NCI-H345 treated with DMSO at 0.1 percent for 48 hours (cell line): ENCODE measurements around the gene ARFGEF3.
"Not testable (repeated sequence)": the region's sequence is repeated elsewhere in the genome, so short reads cannot be mapped to it uniquely, and the experiment has no call there.

Experiments used
- DNase-seq: peaks from one replicate; lab custom pipeline; 2025; ENCODE audit not compliant: unreplicated experiment; lab: John Stamatoyannopoulos, UW

The ARFGEF3 gene

GRCh38 chr6:138341176-138341575 lies 179.4 kb downstream of the ARFGEF3 start:
- no peak for DNase-seq

- DNase-seq = no peak
Measured at GRCh38 chr6:138343112-138343511, 181.4 kb downstream of the ARFGEF3 start.

GRCh38 chr6:138345565-138346285 lies 184.0 kb downstream of the ARFGEF3 start:
- no peak for DNase-seq

GRCh38 chr6:138346302-138347195 lies 184.8 kb downstream of the ARFGEF3 start:
- DNase-seq = no peak

- no peak for DNase-seq
Measured at GRCh38 chr6:138347864-138348263, 186.1 kb downstream of the ARFGEF3 start.

- no peak for DNase-seq
Measured at GRCh38 chr6:138349891-138350290, 188.2 kb downstream of the ARFGEF3 start.

- DNase-seq = no peak
Measured at GRCh38 chr6:138357928-138358327, 196.2 kb downstream of the ARFGEF3 start.

- not testable (repeated sequence) for DNase-seq
Measured at GRCh38 chr6:138368684-138369083, 206.9 kb downstream of the ARFGEF3 start.

- no peak for DNase-seq
Measured at GRCh38 chr6:138370631-138371451, 209.1 kb downstream of the ARFGEF3 start.

- DNase-seq = no peak
Measured at GRCh38 chr6:138371452-138371711, 209.6 kb downstream of the ARFGEF3 start.

GRCh38 chr6:138371720-138372119 lies 210.0 kb downstream of the ARFGEF3 start:
- DNase-seq = no peak

GRCh38 chr6:138372711-138373463 lies 211.1 kb downstream of the ARFGEF3 start:
- DNase-seq = no peak

- DNase-seq = no peak
Measured at GRCh38 chr6:138374230-138374629, 212.5 kb downstream of the ARFGEF3 start.

- DNase-seq = no peak
Measured at GRCh38 chr6:138374815-138375214, 213.1 kb downstream of the ARFGEF3 start.

GRCh38 chr6:138377042-138377441 lies 215.3 kb downstream of the ARFGEF3 start:
- DNase-seq = no peak

- peak; percentile 17 for DNase-seq
Measured at GRCh38 chr6:138377844-138378243, 216.1 kb downstream of the ARFGEF3 start, which contains the start of gene SMIM28. Gene SMIM28, plus strand, starts transcription at chr6:138377905. Its CDS starts 168 bp downstream, at chr6:138378073.

GRCh38 chr6:138378463-138378862 lies 216.7 kb downstream of the ARFGEF3 start:
- no peak for DNase-seq

GRCh38 chr6:138382498-138383265 lies 220.9 kb downstream of the ARFGEF3 start:
- DNase-seq = no peak

GRCh38 chr6:138383776-138384175 lies 222.0 kb downstream of the ARFGEF3 start:
- DNase-seq = no peak

- DNase-seq = no peak
Measured at GRCh38 chr6:138386897-138387296, 225.2 kb downstream of the ARFGEF3 start.
